Right cardiac atrium (tissue), 5 donors: ENCODE data around the gene SRXN1. TPM values are rescaled to one million over a fixed set of nuclear protein-coding genes. Genes with fewer than 3 reads are reported as not detected.

Source experiments
- ATAC-seq, 2 donors: fragments of 200-7000 bp; cut with Tn5 transposase; one replicate each; pipeline versions ENCODE4 v1.8.0 to v1.9.1; 2020; ENCODE audit warnings: moderate library complexity in 2 of 2, mild to moderate bottlenecking in 1 of 2
- DNase-seq, 3 donors: peaks; one replicate each; pipeline ENCODE4 v3.0.0-alpha.2; 2020
- H3K27ac ChIP-seq: one replicate; pipeline ENCODE4 v1.5.1; 2013; ENCODE audit warnings: mild to moderate bottlenecking, low read length, control low read depth, moderate library complexity
- H3K27me3 ChIP-seq: one replicate; pipeline ENCODE4 v1.6.1; 2013; ENCODE audit not compliant: control insufficient read depth, insufficient read depth
- H3K4me1 ChIP-seq: one replicate; pipeline ENCODE4 v1.6.1; 2013; ENCODE audit warnings: low read length; ENCODE audit not compliant: control insufficient read depth, insufficient read depth
- H3K4me3 ChIP-seq: one replicate; pipeline ENCODE4 v1.5.1; 2013; ENCODE audit warnings: low read length, control low read depth
- H3K9me3 ChIP-seq: one replicate; pipeline ENCODE4 v1.6.1; 2013; ENCODE audit warnings: low read length; ENCODE audit not compliant: control insufficient read depth
- WGBS: extraction: QIAGEN DNeasy Blood & Tissue Kit; methylation state at CpG from one replicate; pipeline ENCODE4 v1.1.7; 2013; 5-methylcytosine and 5-hydroxymethylcytosine counted together
- intact Hi-C, 4 donors: fragments of 100-400 bp; cut with DNase I; formaldehyde crosslinking; loops; one replicate each; pipeline versions ENCODE4 v1.11.0 to v1.14.0; 2022 to 2023
- polyA plus RNA-seq: library from polyadenylated mRNA; stranded (reverse); fragments of 200-250 nt; gene quantifications from one replicate; pipeline ENCODE4 v1.2.3, GENCODE V29; 2013
- total RNA-seq, 4 donors: library from RNA; stranded (reverse); fragmentation: NEBNext Ultra II Directional; extraction: Animal tissue kit (Norgen Biotek cat#: 25700); gene quantifications; one replicate each; pipeline ENCODE4 v1.2.1, GENCODE V29; 2021
- donor health status: healthy with polysubstance abuse.
- donor health status: DM: no; HTN: yes; CAD: no.
- donor health status: DM: no; HTN: no; CAD: no.
- donor health status: DM: no; HTN: yes; CAD: no; lungs with severe emphysema.
- donor health status: DM: yes; HTN: yes; CAD: no.

The SRXN1 gene
- total and polyA plus RNA-seq, 5 donors, result 23.9 to 50.2 (median 41.7) TPM

DNA sequence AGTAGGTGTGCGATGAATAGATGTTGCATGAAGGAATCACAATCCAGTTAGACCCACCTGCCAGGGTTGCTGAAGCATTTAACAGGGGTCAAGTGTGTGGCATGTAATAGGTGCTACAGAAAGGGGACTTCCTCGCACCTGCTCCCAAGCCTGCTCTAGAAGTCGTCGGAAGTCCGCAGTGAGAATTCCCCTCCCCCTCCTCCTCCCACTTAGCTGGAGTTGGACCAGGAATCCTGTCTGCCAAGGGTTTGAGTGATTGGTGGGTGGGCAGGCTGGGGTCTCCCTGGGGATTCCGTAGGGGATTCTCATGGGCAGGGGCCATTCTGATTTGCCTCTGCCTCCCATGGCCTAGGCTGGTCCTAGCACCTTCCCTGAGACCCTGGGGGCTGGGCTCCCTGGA is 12.3 kb upstream of the SRXN1 start:
- intact Hi-C loops, result no loop called here
- no peak overlapping the region for H3K4me3 ChIP-seq
- H3K27ac ChIP-seq, result no peak overlapping the region
- DNase-seq (no peak), ATAC-seq (no peak)
- no peaks in the 10 kb centered on the region for H3K27me3 ChIP-seq
- H3K9me3 ChIP-seq, result no peaks in the 10 kb centered on the region
- 36% methylated on average over 6 of the region's 6 CpGs for WGBS
- H3K4me1 ChIP-seq, result no peaks in the 10 kb centered on the region

DNA sequence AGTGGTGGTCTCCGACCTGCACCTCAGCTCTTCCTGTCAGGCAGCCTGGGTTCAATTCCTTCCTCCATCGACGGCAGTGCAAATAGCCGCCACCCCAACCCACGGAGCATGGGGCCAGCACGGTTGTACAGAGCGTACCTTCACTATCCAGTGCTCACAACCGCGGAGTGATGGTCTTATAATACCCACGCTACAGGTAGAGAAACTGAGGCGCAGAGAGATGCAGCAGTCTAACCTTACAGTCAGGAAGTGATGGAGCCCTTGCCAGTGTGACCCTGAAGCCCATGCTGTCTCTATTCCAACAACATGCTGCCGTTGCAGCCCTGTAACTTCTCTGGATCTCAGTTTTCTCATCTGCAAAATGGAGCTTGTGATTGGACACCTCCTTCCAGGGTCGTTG is 11.6 kb upstream of the SRXN1 start:
- Histone ChIP-seq H3K27ac (no peak overlapping the region), H3K27me3 (no peaks in the 10 kb centered on the region), H3K9me3 (no peaks in the 10 kb centered on the region), H3K4me3 (no peak overlapping the region), H3K4me1 (no peaks in the 10 kb centered on the region)
- no peak for ATAC-seq
- no peak for DNase-seq
- intact Hi-C loops, result no loop called here
- 33% methylated on average over 13 of the region's 13 CpGs for WGBS

GRCh38 chr20:664151-664550 is 11.2 kb upstream of the SRXN1 start:
- DNase-seq, result no peak
- no peak for ATAC-seq
- H3K9me3 ChIP-seq, result no peaks in the 10 kb centered on the region
- H3K27me3 ChIP-seq, result no peaks in the 10 kb centered on the region
- H3K4me3 ChIP-seq, result no peak overlapping the region
- intact Hi-C loops, result no loop called here
- no peak overlapping the region for H3K27ac ChIP-seq
- 5% methylated on average over 60 of the region's 60 CpGs for WGBS
- no peaks in the 10 kb centered on the region for H3K4me1 ChIP-seq

GRCh38 chr20:663315-664090 is 10.5 kb upstream of the SRXN1 start:
- intact Hi-C loops, result no loop called here
- H3K27me3 ChIP-seq, result no peaks in the 10 kb centered on the region
- no peaks in the 10 kb centered on the region for H3K4me1 ChIP-seq
- no peak for ATAC-seq
- 5% methylated on average over 84 of the region's 84 CpGs for WGBS
- H3K27ac ChIP-seq, result no peak overlapping the region
- DNase-seq, result peak in 1 of 3 donors; percentile 52
- H3K9me3 ChIP-seq, result no peaks in the 10 kb centered on the region
- no peak overlapping the region for H3K4me3 ChIP-seq

DNA sequence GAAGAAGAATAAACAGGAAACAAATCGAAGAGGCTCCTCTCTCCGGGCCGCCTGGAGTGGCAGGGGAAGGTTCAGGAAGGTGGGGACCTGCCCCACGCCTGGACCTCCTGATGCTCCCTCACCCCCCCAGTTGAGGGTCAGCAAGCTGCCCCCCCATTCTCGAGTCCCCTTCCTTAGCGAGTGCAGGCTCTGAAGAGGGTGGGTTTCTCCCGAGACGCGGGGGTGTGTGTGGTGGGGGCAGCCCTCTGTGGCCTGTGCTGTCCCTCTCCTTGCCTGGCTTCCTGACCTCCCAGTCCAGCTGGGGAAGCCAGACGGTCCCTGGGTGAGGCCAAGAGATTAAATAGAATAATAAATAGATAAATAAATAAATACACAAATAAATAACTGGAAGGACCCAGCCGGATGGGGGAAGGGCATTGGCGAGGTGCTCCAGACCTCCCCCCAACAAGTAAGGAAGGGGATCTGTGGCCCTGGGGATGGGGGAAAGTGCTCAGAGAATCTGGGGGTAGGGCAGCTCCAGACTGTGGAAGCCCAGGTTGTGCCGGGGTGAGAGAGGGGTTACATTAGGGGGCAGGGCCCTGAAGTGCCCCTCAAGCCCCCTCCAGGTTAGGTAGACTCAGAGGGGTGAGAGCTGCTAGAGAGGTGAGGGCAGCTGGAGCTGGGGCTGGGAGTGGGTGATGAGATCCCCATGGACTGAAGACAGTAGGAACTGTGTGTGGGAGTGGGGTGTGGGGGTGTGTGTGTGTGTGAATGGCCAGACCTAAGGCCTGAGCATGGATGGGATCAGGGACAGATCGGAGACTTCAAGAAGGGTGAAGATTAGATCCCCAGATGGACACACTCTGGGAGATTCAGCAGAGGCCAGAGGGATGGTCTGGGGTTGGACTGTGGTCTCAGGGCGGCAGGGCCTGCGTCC is 9.5 kb upstream of the SRXN1 start:
- Histone ChIP-seq H3K9me3 (no peaks in the 10 kb centered on the region), H3K27ac (no peak overlapping the region), H3K4me3 (no peak overlapping the region), H3K27me3 (no peaks in the 10 kb centered on the region), H3K4me1 (no peaks in the 10 kb centered on the region)
- DNase-seq, result no peak
- intact Hi-C loops, result no loop called here
- WGBS, result 29% methylated on average over 16 of the region's 16 CpGs
- ATAC-seq, result no peak

DNA sequence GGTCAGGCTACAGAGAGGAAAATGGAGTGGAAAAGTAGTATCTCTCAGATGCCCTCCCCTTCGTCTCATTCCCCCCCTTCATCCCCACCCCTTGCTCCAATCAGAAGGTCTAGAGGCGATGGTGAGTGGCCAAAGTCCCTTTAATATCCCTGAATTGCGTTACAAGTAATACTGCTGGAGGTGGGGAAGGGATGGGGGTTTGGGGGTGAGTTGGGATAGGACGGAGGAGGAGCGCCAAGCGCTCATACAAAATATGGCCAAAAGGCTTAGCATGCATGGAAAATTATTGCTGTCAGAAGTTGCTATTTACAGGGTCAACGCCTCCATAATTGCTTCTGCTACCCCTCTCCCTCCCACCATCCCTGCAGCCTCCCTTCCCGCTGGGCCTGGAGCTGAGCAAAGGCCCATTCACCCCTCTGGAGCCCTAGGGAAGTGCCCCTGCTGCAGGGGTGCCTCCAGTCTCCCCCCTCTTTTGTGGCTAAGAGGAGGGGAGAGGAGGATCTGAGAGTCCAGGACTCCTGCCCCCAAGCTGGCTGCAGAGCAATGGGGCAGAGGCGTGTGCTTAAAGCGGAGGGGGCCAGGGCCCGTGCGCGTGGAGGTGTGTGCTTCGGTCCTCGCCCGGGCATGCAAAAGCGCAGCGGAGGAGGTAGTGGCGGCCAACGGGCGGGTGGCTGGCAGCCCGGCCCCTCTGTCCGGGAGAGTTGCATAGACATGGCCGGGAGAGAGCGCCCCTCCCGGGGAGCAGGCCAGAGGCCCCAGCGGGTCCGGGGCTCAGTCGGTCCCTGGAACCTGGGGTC is 8.7 kb upstream of the SRXN1 start:
- ATAC-seq, result no peak

GRCh38 chr20:658731-659291 is 5.8 kb upstream of the SRXN1 start:
- Histone ChIP-seq H3K4me1 (peaks cover 2% of the 10 kb centered on the region), H3K27me3 (no peaks in the 10 kb centered on the region), H3K4me3 (no peak overlapping the region), H3K9me3 (no peaks in the 10 kb centered on the region), H3K27ac (no peak overlapping the region)
- WGBS, result 35% methylated on average over 5 of the region's 5 CpGs
- ATAC-seq (no peak), DNase-seq (no peak)
- intact Hi-C loops, result loop anchor here in 3 of 4 donors (10.0 kb wide), 2 partner anchors 66 to 304 kb away; no protein-coding TSS in a partner anchor

More for the DNA sequence above, 8.7 kb upstream of the SRXN1 start:
- H3K4me1 ChIP-seq, result no peaks in the 10 kb centered on the region
- H3K27me3 ChIP-seq, result no peaks in the 10 kb centered on the region
- no peaks in the 10 kb centered on the region for H3K9me3 ChIP-seq
- H3K27ac ChIP-seq, result no peak overlapping the region
- DNase-seq, result peak in 1 of 3 donors; percentile 54
- WGBS, result 27% methylated on average over 29 of the region's 29 CpGs
- H3K4me3 ChIP-seq, result no peak overlapping the region
- intact Hi-C loops, result no loop called here

DNA sequence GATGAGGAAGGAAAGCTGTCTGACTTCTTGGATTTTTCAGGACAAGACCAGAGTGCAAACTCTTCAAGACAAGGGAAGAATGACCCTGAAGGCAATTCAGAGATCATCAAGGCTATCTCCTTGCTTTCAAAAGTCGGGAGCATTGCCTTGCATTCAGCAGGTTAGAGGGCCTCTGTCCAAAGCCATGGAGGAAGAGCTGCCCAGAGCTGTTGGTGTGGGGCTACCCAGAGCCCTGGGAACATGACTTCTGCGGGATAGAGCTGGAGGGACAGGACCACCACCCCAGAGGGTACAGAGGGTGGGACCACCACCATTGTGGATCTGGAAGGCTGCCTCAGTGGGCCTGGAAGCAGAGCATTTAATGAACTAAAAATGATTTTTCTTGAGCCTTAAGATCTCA is 5.2 kb upstream of the SRXN1 start:
- intact Hi-C loops, result loop anchor here in 3 of 4 donors (10.0 kb wide), 2 partner anchors 67 to 303 kb away; no protein-coding TSS in a partner anchor
- Histone ChIP-seq H3K4me1 (peaks cover 4% of the 10 kb centered on the region), H3K9me3 (no peaks in the 10 kb centered on the region), H3K27ac (no peak overlapping the region), H3K27me3 (no peaks in the 10 kb centered on the region), H3K4me3 (no peak overlapping the region)
- ATAC-seq (no peak), DNase-seq (no peak)
- 42% methylated on average over 2 of the region's 2 CpGs for WGBS

DNA sequence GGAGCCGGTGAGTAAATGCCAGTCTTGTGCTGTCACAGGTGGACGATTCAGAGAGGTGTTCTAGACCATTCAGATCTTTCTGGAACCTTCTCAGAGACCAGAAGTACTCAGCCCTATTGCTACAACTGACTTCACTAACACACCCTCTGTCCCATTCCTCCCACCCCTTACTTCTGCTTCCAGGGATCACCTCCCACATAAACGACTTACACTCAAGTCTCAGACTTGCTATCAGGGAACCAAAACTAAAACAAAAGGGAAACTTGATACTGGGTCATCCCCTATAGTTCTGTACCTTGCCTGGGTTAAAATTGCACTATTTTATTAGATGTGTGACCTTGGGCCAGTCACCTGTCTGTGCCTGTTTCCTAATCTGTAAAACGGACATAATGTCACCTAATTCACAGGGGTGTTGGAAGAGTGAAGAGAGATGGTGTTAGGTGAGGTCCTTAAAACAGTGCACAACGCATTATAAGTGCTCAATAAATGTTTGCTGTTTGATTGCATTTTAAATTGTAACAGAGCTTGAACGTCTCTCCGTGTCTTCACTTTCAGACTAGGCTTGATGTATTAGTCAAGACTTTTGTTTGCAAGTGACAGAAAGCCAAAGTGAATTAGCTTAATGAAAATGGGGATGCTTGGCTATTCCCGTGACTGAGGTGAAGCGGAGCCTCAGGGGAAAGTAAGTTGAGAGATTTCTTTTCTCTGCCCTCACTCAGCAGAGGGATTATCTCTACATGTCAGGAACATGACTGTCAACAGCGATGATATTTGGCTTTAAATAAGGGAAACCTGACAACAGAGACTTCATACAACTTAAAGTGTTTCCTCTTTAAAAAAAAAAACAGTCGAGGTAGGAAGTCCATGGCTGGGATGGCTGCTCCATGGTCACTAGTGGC is 3.0 kb upstream of the SRXN1 start:
- 66% methylated on average over 11 of the region's 11 CpGs for WGBS
- Histone ChIP-seq H3K4me3 (no peak overlapping the region), H3K27ac (no peak overlapping the region), H3K4me1 (peaks cover 9% of the 10 kb centered on the region), H3K9me3 (no peaks in the 10 kb centered on the region), H3K27me3 (no peaks in the 10 kb centered on the region)
- DNase-seq, result no peak
- intact Hi-C loops, result loop anchor here in 3 of 4 donors (10.0 kb wide), 2 partner anchors 69 to 301 kb away; no protein-coding TSS in a partner anchor
- ATAC-seq, result no peak

DNA sequence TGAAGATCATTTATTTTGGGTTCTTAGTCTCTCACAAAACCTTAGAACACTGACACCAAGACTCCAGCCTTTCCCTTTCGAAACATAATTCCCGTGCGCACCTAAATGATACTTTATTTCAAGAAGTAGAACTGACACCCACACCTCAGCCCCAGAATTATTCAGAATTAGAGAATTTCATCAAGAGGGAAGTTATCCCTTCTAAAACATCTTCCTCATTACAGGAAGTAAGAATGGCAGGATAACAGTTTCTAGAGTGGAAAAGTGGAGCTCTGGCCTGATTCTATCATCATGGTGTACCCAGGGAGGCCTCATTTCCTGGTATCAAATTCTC is 1.4 kb upstream of the SRXN1 start:
- Histone ChIP-seq H3K4me3 (no peak overlapping the region), H3K27ac (no peak overlapping the region)
- intact Hi-C loops, result loop anchor here (5.0 to 10.0 kb wide), 3 partner anchors 70 to 300 kb away; no protein-coding TSS in a partner anchor

More for the DNA sequence above, 1.4 kb upstream of the SRXN1 start:
- DNase-seq (no peak), ATAC-seq (no peak)
- 92% methylated on average over 3 of the region's 3 CpGs for WGBS
- H3K27me3 ChIP-seq, result no peaks in the 10 kb centered on the region
- H3K9me3 ChIP-seq, result no peaks in the 10 kb centered on the region
- H3K4me1 ChIP-seq, result peaks cover 9% of the 10 kb centered on the region
